K562 (cell line): ENCODE results near the gene ARPC4. TPM values are rescaled to one million over a fixed set of nuclear protein-coding genes. Genes with fewer than 3 reads are reported as not detected.

Experiments used
- CTCF ChIP-seq, 3 experiments: IDR thresholded peaks in 2 of 3; conservative IDR thresholded peaks in 1 of 3; 2 replicates each; pipeline ENCODE4 v1.5.1; 2011 to 2012; ENCODE audit warnings: low read length in 3 of 3, mild to moderate bottlenecking in 3 of 3, control low read depth in 2 of 3, improper control_type of control experiment in 1 of 3, inconsistent platforms in 1 of 3, low read depth in 1 of 3, mixed read lengths in 1 of 3, moderate library complexity in 1 of 3; ENCODE audit not compliant: insufficient read depth in 2 of 3
- FOXJ2 ChIP-seq: fragments of 200-800 bp; sonication (Bioruptor generic); IDR thresholded peaks from 2 replicates; pipeline ENCODE4 v1.6.1; 2016; ENCODE audit warnings: missing genetic modification characterization, missing compliant biosample characterization
- LCOR ChIP-seq: sonication (generic); formaldehyde crosslinking; IDR thresholded peaks from 2 replicates; pipeline ENCODE4 v1.8.0; 2022; ENCODE audit warnings: mild to moderate bottlenecking, missing genetic modification reagents
- MEIS2 ChIP-seq: fragments of 450-650 bp; IDR thresholded peaks from 2 replicates; pipeline ENCODE4 v1.6.1; 2014; ENCODE audit warnings: mild to moderate bottlenecking; ENCODE audit not compliant: partially characterized antibody
- NELFE ChIP-seq: IDR thresholded peaks from 2 replicates; pipeline ENCODE4 v1.6.1; 2011; ENCODE audit warnings: mild to moderate bottlenecking; ENCODE audit not compliant: insufficient read depth, insufficient read length
- RAD21 ChIP-seq, 2 experiments: fragments of 250-450 bp in 1 of 2; fragments of 450-650 bp in 1 of 2; sonication (Bioruptor Pico) in 1 of 2; formaldehyde crosslinking in 1 of 2; IDR thresholded peaks in 1 of 2; conservative IDR thresholded peaks in 1 of 2; 2 replicates each; pipeline versions ENCODE4 v1.4.0 to v1.8.0; 2020 to 2022; ENCODE audit warnings: mild to moderate bottlenecking in 2 of 2, moderate library complexity in 1 of 2
- SMC3 ChIP-seq: conservative IDR thresholded peaks from 2 replicates; pipeline ENCODE4 v1.6.1; 2011; ENCODE audit warnings: low read depth, low read length, improper control_type of control experiment; ENCODE audit not compliant: insufficient read depth
- SP1 ChIP-seq: sonication (generic); formaldehyde crosslinking; IDR thresholded peaks from 2 replicates; pipeline ENCODE4 v1.8.1; 2022; ENCODE audit warnings: mild to moderate bottlenecking, missing genetic modification reagents
- STAG1 ChIP-seq: sonication (generic); formaldehyde crosslinking; IDR thresholded peaks from 2 replicates; pipeline ENCODE4 v1.5.0; 2020; ENCODE audit warnings: missing genetic modification reagents, borderline replicate concordance
- THAP7 ChIP-seq: fragments of 250-450 bp; sonication (Bioruptor Pico); IDR thresholded peaks from 2 replicates; pipeline ENCODE4 v1.5.0; 2021
- ZKSCAN1 ChIP-seq: fragments of 150-350 bp; IDR thresholded peaks from 2 replicates; pipeline ENCODE4 v1.6.1; 2016; ENCODE audit warnings: low read depth, low read length
- ZNF551 ChIP-seq: fragments of 250-450 bp; sonication (Bioruptor Pico); IDR thresholded peaks from 2 replicates; pipeline ENCODE4 v1.5.0; 2021; ENCODE audit warnings: mild to moderate bottlenecking, moderate library complexity
- polyA plus RNA-seq, 8 experiments: library from polyadenylated mRNA; depleted of rRNA in 4 of 8; stranded (reverse) in 5 of 8; unstranded in 3 of 8; fragments of >200 nt; fragmentation: Nextera tagmentation in 2 of 8; fragmentation: Illumina TruSeq in 1 of 8; extraction: Ambion mirVana in 2 of 8; extraction: Trizol in 1 of 8; gene quantifications; 2 replicates each; pipeline versions ENCODE4 v1.2.1 to v1.2.3, GENCODE V29; 2011 to 2014; ENCODE audit warnings: inconsistent platforms in 1 of 8, missing spikeins in 1 of 8
- total RNA-seq, 7 experiments: library from RNA; depleted of rRNA in 6 of 7; stranded (reverse); fragments of >200 nt in 6 of 7; fragmentation: Illumina TruSeq in 2 of 7; extraction: Trizol in 2 of 7; gene quantifications; 2 replicates each; pipeline versions ENCODE4 v1.2.1 to v1.2.3, GENCODE V29; 2011 to 2021; ENCODE audit warnings: low replicate concordance in 1 of 7
- TF ChIP-seq, protein P1 (sequence below): sonication (generic); formaldehyde crosslinking; IDR thresholded peaks from 2 replicates; pipeline ENCODE4 v1.8.0; 2022; ENCODE audit warnings: mild to moderate bottlenecking, missing genetic modification reagents
- TF ChIP-seq, protein P2 (sequence below): fragments of 450-650 bp; formaldehyde crosslinking; IDR thresholded peaks from 2 replicates; pipeline ENCODE4 v1.4.0; 2022; ENCODE audit warnings: mild to moderate bottlenecking, moderate library complexity
- TF ChIP-seq, protein P3 (sequence below): sonication (generic); formaldehyde crosslinking; IDR thresholded peaks from 2 replicates; pipeline ENCODE4 v1.9.0; 2022; ENCODE audit warnings: mild to moderate bottlenecking, missing genetic modification reagents
- TF ChIP-seq, protein P4 (sequence below): sonication (generic); formaldehyde crosslinking; IDR thresholded peaks from 2 replicates; pipeline ENCODE4 v1.8.1; 2023; ENCODE audit warnings: mild to moderate bottlenecking, missing genetic modification reagents

Gene ARPC4
- total and polyA plus RNA-seq, 9 of the 15 experiments (the other 6 are each of a cell fraction or from before 2014, with no cell fraction given) = 20.1 to 153 (median 119) TPM

DNA sequence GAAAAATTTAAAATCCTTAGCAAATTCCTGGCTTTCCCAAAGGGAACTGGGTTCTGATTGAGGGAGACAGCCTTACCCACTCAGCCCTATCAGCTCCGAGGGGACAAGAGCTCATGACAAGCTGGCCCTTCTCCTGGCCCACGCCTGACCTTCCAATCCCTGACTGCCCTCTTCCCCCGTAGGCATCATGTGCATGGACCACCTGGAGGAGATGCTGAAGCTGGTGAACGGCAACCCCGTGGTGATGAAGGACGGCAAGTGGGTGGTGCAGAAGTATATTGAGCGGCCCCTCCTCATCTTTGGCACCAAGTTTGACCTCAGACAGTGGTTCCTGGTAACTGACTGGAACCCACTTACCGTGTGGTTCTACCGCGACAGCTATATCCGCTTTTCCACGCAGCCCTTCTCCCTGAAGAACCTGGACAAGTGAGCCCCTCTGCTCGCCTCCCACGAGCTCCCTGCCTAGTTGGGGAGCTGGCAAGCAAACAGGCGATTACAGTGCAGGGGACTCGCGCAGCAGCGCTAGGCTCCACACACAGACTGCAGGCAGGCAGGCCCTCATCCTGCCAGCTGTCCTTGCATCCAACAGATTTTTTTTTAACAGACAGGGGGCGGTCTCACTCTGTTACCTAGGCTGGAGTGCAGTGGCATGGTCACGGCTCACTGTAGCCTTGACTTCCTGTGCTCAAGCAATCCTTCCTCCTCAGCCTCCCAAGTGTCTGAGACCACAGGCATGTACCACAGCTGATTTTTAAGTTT is 34.1 kb downstream of the ARPC4 start (continued):
- no peak for TF ChIP-seq ZKSCAN1
- TF ChIP-seq CTCF (IDR thresholded peaks at IDR 0.05 in 2 of 3, conservative IDR thresholded peaks at IDR 0.05 in 1 of 3; ENCODE audit: insufficient read depth in 2 of 3, low read depth in 1 of 3, low read length in 3 of 3) = peak; percentile 41 to 63 (median 55); a peak in 5 of 6 replicates
- 0 out of 2 replicates have a peak, but pooled peaks have one; percentile 24 for TF ChIP-seq SMC3
- TF ChIP-seq ZNF551 = no peak
- TF ChIP-seq SP1 = no peak
- peak; percentile 51; the same call in 1 of the 2 replicates for TF ChIP-seq STAG1 (CRISPR knock-in tag)
- no peak for TF ChIP-seq THAP7 (CRISPR knock-in tag)
- TF ChIP-seq NELFE = no peak
- no peak for TF ChIP-seq MEIS2
- TF ChIP-seq LCOR = no peak
- TF ChIP-seq, protein P1, sequence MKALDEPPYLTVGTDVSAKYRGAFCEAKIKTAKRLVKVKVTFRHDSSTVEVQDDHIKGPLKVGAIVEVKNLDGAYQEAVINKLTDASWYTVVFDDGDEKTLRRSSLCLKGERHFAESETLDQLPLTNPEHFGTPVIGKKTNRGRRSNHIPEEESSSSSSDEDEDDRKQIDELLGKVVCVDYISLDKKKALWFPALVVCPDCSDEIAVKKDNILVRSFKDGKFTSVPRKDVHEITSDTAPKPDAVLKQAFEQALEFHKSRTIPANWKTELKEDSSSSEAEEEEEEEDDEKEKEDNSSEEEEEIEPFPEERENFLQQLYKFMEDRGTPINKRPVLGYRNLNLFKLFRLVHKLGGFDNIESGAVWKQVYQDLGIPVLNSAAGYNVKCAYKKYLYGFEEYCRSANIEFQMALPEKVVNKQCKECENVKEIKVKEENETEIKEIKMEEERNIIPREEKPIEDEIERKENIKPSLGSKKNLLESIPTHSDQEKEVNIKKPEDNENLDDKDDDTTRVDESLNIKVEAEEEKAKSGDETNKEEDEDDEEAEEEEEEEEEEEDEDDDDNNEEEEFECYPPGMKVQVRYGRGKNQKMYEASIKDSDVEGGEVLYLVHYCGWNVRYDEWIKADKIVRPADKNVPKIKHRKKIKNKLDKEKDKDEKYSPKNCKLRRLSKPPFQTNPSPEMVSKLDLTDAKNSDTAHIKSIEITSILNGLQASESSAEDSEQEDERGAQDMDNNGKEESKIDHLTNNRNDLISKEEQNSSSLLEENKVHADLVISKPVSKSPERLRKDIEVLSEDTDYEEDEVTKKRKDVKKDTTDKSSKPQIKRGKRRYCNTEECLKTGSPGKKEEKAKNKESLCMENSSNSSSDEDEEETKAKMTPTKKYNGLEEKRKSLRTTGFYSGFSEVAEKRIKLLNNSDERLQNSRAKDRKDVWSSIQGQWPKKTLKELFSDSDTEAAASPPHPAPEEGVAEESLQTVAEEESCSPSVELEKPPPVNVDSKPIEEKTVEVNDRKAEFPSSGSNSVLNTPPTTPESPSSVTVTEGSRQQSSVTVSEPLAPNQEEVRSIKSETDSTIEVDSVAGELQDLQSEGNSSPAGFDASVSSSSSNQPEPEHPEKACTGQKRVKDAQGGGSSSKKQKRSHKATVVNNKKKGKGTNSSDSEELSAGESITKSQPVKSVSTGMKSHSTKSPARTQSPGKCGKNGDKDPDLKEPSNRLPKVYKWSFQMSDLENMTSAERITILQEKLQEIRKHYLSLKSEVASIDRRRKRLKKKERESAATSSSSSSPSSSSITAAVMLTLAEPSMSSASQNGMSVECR = no peak
- TF ChIP-seq RAD21 (CRISPR knock-in tag; conservative IDR thresholded peaks at IDR 0.05 in 1 of 2, IDR thresholded peaks at IDR 0.05 in 1 of 2) = peak; percentile 25 to 55; a peak in 3 of 4 replicates
- TF ChIP-seq, protein P2, sequence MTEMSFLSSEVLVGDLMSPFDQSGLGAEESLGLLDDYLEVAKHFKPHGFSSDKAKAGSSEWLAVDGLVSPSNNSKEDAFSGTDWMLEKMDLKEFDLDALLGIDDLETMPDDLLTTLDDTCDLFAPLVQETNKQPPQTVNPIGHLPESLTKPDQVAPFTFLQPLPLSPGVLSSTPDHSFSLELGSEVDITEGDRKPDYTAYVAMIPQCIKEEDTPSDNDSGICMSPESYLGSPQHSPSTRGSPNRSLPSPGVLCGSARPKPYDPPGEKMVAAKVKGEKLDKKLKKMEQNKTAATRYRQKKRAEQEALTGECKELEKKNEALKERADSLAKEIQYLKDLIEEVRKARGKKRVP (CRISPR knock-in tag) = no peak
- TF ChIP-seq, protein P3, sequence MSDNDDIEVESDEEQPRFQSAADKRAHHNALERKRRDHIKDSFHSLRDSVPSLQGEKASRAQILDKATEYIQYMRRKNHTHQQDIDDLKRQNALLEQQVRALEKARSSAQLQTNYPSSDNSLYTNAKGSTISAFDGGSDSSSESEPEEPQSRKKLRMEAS = no peak
- TF ChIP-seq FOXJ2 = no peak
- TF ChIP-seq, protein P4, sequence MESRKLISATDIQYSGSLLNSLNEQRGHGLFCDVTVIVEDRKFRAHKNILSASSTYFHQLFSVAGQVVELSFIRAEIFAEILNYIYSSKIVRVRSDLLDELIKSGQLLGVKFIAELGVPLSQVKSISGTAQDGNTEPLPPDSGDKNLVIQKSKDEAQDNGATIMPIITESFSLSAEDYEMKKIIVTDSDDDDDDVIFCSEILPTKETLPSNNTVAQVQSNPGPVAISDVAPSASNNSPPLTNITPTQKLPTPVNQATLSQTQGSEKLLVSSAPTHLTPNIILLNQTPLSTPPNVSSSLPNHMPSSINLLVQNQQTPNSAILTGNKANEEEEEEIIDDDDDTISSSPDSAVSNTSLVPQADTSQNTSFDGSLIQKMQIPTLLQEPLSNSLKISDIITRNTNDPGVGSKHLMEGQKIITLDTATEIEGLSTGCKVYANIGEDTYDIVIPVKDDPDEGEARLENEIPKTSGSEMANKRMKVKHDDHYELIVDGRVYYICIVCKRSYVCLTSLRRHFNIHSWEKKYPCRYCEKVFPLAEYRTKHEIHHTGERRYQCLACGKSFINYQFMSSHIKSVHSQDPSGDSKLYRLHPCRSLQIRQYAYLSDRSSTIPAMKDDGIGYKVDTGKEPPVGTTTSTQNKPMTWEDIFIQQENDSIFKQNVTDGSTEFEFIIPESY (CRISPR knock-in tag) = peak; percentile 100
